NCI-H1436 (cell line): ENCODE results near the gene BARX1.
A peak's percentile ranks its signal among the peaks of the same experiment; 100 is the strongest.

Source experiments
- DNase-seq: peaks from one replicate; lab custom pipeline; 2025; lab: John Stamatoyannopoulos, UW

The BARX1 gene

GRCh38 chr9:93917121-93917853 is 37.9 kb downstream of the BARX1 start:
- DNase-seq, result no peak

DNA sequence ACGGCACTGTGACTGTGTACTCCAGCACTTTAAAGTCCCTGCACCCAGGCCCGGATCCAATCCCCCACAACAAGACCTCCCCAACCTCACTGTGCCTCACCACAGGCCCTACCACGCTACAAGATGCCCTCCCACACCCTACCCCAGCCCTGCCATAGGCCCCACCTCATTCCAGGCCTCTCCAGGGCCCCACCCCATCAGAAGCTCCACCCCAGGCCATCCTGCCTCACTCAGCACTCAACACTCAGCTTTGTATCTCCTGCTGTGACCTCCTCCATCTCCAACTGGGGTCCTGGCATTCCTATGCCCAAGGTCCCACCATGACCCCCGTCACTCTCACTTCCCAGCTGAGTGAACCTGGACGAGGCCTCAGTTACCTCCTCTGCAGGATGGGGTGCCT is 38.8 kb downstream of the BARX1 start:
- no peak for DNase-seq

GRCh38 chr9:93911801-93912554 is 43.2 kb downstream of the BARX1 start:
- DNase-seq, result peak; percentile 10

DNA sequence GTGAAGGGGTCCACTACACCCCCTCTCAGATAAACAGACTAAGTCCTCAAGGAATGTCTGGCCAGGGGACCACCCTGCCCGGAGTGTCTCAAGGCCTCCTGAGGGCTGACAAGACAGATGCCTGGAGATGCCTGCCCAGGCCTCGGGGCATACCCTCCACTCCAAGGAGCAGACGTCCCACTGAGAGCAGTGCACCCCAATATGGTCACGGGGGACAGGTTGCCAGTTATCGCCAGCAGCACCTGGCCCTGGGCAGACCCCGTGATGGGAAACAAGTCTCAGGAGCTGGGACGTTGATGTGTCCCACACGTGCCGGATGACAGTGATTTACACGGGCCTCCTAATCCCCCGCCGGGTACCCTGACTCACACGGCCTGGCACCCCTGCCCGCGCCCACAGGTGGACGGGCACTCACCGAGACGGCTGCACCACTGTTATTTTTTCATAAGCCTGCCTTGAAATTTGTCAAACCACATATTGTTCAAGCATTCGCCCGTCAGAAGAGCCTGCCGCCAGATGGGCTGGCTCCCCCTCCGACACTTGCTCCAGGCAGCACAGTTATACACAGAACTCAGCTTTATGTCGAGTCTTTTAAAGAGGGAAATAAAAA is 43.9 kb downstream of the BARX1 start:
- no peak for DNase-seq

- DNase-seq, result no peak
These were observed 44.6 kb downstream of the BARX1 start for GRCh38 chr9:93910598-93910997.

GRCh38 chr9:93910196-93910595 is 45.0 kb downstream of the BARX1 start:
- DNase-seq, result no peak

DNA sequence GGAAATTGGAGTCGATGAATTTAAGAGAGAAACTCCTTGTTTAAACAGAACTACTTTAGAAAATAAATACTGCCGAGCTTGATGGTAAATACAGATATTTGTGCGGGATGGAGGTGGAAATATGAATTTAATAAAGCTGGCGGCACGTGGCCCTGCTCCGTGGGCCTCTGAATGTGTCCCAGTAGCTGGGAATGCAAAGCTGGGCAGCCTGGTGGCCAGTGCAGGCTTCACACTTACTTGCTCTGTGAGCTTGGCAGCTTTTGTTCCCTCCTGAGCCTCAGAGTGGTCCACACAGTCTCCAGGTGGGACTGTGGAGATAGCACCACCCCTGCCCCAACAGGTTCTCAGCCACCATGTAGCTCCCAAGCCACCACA is 45.9 kb downstream of the BARX1 start:
- DNase-seq, result no peak

DNA sequence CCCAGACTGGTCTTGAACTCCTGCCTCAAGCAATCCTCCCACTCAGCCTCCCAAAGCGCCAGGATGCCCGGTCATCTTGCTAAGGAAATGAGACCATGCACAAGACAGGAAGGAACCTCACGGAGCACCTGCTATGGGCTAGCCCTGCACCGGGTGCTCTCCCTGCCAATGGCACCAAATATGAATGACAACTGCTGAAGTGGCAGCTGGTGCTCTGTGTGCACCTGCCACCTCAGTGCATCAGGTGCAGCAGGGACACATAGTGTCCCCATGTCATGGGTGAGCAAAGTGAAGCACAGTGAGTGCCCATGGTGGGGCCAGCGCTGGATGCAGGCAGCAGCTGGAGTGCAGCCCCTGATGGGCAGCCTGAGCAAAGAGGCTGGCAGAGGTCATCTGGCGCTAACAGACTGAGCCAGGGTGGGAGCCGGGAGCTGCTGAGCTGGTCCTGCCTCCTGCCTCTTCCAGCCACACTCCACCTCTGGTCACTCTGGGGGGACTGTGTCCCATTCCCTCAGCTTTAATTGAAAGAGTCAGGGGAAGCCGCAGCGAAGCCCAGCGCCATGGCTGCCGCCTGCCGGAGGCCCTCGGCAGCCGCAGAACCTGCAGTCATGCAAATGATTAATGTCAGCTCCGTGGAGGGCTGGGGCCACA is 46.4 kb downstream of the BARX1 start:
- peak; percentile 66 for DNase-seq

- no peak for DNase-seq
These were observed 47.5 kb downstream of the BARX1 start for GRCh38 chr9:93907551-93908199.

- DNase-seq, result no peak
These were observed 48.8 kb downstream of the BARX1 start for GRCh38 chr9:93906195-93906880.

DNA sequence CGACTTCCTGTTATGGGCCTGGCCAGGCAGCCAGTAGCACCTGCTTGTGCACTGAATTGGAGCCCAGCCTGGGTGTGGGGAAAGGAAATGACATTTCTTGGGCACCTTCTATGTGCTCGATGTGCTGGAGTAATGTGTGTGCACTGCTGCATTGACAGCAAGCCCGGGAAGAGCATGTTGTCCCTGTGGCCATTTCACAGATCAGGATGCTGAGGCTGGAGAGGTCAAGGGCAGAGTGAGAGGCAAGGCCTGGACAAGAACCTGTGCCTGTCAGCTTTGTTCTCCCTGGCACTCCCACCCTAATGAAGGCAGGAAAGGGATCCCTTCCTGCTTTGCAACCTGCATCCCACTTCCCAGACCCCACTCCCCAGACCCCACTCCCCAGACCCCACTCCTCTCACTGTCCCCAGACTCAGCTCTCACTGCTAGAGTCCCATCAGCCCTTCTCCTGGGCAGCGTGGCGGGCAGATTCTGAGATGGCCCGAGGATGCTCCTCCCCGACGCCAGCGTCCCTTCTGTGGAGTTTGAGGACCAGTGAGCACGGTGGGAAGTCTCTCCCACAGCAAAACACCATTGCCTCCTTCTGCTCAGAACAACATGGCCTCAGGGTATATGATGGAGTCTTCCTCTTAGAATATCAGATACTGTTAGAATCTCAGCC is 49.6 kb downstream of the BARX1 start:
- DNase-seq, result no peak

DNA sequence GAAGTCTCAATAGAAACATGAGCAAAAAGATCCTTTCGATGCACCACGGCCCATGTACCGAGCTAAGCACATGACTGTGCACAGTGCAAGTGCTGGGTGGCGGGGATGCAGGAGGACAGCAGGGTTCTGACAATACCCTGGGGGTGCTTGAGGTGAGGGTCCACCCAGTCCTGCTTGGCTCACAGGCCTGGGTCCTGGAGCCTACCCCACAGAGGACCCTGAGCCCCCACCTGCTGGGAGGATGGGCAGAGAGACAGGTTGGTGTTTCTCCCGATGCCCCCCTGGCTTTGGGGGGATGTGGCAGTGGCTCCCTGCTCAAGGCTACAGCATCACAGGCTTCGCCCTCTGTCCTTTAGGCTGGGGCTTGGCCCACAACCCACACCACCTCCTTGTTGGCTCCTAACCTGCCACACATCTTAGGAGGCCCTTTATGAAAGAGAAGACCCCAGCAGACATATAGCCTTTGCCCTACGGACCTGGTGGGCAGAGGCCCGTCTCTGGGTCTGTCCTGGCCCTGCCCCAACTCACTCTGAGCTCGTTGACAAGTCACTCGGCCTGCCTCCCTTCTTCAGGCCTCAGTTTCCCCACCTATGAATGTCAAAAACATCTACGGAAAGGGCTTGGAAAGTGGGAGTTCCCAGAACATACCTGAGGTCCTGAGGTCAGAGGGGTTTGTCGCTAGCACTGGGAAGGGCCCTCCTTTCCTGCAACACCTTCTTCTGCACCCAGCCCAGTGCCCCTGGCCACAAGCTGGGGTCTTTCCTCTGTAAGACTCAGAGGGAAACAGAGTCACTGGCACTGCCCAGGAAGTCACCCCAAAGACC is 50.3 kb downstream of the BARX1 start:
- DNase-seq, result no peak

DNA sequence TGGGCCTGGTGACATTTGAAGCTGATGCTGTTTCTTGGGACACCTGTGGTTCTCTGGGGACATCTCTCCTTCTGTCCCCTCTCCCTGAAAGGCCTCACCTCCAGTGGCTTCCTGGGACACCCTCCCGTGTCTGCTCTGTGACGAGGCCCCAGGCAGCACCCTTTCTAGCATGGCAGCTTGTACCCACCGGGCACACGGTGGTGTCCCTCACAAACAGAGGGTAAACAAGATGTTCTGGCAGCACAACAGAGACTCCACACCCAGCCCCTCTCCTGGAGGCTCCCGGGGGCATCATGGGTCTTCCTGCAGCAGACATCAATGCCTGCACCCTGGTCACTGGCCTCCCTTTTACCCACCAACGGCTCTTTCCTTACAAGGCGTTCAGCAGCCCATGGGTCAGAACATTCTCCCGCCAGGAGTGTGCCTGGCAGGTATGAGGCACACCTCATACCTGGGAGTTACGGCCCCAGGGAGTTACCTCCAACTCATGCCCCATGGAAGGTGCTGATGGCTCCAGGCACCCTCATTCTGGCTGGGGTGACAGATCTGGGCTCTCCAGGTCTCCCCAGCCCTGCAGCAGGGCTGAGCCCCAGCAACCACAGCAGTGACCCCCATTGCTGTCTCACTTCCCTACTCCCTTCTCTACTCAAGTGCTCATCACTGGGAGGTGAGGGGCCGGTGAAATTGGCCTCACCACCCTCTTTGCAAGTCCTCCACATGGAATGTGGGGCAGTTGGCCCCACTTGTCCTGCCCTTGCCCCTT is 51.1 kb downstream of the BARX1 start:
- DNase-seq, result no peak

GRCh38 chr9:93902780-93903655 is 52.1 kb downstream of the BARX1 start:
- no peak for DNase-seq

- DNase-seq, result no peak
These were observed 52.9 kb downstream of the BARX1 start for GRCh38 chr9:93902051-93902779.
